Measurements from ENCODE around the gene FAM81A.

The FAM81A gene

DNA sequence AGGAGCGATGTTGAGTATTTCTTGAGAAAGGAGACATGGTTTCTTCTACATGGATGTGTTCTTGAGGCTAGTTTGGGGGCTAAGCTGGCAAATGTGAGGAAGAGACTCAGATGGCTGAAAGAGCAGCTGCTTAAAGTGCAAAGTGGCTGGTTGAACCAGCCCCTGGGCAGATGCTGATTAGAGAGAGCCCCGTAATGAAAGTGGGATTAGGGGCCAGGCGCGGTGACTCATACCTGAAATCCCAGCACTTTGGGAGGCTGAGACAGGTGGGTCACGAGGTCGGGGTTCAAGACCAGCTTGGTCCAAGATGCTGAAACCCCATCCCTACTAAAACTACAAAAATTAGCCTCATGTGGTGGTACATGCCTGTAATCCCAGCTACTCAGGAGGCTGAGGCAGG is 98.6 kb downstream of the FAM81A start:
- Mint-ChIP-seq H3K4me3 (no peak overlapping the region), H3K27ac (no peak overlapping the region), H3K27me3 (peaks cover 4% of the 10 kb centered on the region), H3K36me3 (ENCODE audit: low read depth) (no peaks in the 10 kb centered on the region), H3K9me3 (no peaks in the 10 kb centered on the region), H3K4me1 (ENCODE audit: low read depth) (peaks cover 6% of the 10 kb centered on the region)

DNA sequence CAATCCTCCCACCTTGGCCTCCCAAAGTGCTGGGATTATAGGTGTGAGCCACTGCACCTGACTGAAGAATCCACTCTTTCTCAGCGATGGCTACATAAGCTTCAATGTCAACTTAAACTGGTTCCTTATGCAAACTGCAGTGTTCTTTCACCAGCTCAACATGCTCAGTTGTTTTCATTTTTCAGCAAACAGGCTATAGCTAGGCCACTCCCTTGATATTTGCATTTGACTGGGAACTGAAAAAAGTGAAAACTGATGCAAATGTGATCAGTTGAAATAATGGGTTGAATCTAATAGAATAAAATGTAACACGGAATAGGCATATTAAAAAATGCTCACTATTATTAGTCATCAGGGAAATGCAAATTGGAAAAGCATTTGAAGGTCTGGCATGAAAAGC is 99.4 kb downstream of the FAM81A start:
- Mint-ChIP-seq H3K36me3 (ENCODE audit: low read depth) (no peaks in the 10 kb centered on the region), H3K27me3 (peaks cover 4% of the 10 kb centered on the region), H3K9me3 (no peaks in the 10 kb centered on the region), H3K4me3 (no peak overlapping the region), H3K4me1 (ENCODE audit: low read depth) (peaks cover 6% of the 10 kb centered on the region), H3K27ac (no peak overlapping the region)

DNA sequence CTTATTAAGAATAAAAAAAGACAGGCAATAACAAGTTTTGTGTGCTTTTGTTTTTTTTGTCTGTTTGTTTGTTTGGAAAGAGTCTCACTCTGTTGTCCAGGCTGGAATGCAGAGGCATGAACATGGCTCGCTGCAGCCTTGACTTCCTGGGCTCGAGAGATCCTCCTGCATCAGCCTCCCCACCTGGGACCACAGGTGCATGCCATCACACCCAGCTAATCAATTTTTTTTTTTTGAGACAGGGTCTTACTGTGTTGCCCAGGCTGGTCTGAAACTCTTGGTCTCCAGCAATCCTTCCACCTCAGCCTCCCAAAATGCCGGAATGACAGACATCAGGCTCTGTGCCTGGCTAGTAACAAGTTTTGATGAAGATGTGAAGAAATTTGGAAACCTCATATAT is 100.5 kb downstream of the FAM81A start:
- Mint-ChIP-seq H3K4me3 (no peak overlapping the region), H3K36me3 (ENCODE audit: low read depth) (no peaks in the 10 kb centered on the region), H3K4me1 (ENCODE audit: low read depth) (peaks cover 2% of the 10 kb centered on the region), H3K27me3 (peaks cover 4% of the 10 kb centered on the region), H3K9me3 (no peaks in the 10 kb centered on the region), H3K27ac (no peak overlapping the region)

DNA sequence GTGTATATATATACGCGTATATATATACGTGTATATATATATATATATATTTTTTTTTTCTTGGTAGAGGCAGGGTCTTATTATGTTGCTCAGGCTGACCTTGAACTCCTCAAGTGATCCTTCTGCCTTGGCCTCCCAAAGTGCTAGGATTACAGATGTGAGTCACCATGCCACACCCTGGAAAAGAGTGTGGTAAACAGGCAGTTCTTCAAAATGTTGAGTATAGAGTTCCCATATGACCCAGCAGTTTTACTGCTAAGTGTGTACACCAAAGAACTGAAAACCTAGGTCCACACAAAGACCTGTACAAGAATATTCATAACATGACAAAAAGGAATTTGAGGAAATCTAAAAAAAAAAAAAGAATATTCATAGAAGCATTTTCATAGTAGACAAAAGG is 101.8 kb downstream of the FAM81A start:
- Mint-ChIP-seq H3K36me3 (ENCODE audit: low read depth) (no peaks in the 10 kb centered on the region), H3K27me3 (peaks cover 4% of the 10 kb centered on the region), H3K4me1 (ENCODE audit: low read depth) (peaks cover 8% of the 10 kb centered on the region), H3K4me3 (no peak overlapping the region), H3K27ac (no peak overlapping the region), H3K9me3 (no peaks in the 10 kb centered on the region)

DNA sequence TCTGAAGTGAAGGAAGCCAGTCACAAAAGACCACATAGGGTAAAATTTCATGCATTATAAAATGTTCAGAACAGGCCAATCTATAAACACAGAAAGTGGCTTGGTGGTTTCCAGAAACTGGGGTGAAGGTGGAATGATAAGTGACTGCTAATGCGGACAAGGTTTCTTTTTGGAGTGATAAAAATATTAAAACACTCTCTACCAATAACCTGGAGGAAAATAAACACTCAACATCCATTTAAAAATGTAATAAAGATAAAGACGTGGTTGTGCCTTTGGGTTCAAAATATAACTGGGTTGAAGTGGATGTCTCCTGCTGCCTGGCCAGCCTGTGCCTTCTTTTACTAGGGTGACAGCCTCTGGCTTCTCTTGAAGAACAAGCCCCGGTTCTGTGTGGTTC is 102.7 kb downstream of the FAM81A start:
- H3K4me3 Mint-ChIP-seq: no peak overlapping the region
- no peaks in the 10 kb centered on the region for H3K9me3 Mint-ChIP-seq
- peaks cover 8% of the 10 kb centered on the region for H3K4me1 Mint-ChIP-seq (ENCODE audit: low read depth)
- no peak overlapping the region for H3K27ac Mint-ChIP-seq
- no peaks in the 10 kb centered on the region for H3K36me3 Mint-ChIP-seq (ENCODE audit: low read depth)
- no peaks in the 10 kb centered on the region for H3K27me3 Mint-ChIP-seq

DNA sequence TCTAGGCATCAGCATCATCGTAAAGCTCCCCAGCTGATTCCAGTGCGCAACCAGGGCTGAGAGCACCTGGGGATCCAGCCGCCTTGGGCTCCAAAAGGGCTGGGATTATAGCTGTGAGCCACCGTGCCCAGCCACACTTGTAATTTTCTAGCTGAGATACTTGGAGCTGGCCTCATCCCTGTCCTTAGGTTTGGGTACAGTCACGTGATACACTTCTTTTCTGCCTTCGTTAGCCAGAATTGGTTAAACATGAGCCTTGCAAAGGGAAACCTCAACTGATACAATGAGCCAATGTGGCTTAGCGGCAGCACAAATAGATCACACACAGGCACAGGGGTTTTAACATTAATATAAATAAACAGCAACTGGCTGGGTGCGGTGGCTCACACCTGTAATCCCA is 103.8 kb downstream of the FAM81A start:
- H3K27ac Mint-ChIP-seq: no peak overlapping the region
- peaks cover 8% of the 10 kb centered on the region for H3K4me1 Mint-ChIP-seq (ENCODE audit: low read depth)
- no peaks in the 10 kb centered on the region for H3K27me3 Mint-ChIP-seq
- H3K4me3 Mint-ChIP-seq: no peak overlapping the region
- H3K9me3 Mint-ChIP-seq: no peaks in the 10 kb centered on the region
- H3K36me3 Mint-ChIP-seq (ENCODE audit: low read depth): no peaks in the 10 kb centered on the region

DNA sequence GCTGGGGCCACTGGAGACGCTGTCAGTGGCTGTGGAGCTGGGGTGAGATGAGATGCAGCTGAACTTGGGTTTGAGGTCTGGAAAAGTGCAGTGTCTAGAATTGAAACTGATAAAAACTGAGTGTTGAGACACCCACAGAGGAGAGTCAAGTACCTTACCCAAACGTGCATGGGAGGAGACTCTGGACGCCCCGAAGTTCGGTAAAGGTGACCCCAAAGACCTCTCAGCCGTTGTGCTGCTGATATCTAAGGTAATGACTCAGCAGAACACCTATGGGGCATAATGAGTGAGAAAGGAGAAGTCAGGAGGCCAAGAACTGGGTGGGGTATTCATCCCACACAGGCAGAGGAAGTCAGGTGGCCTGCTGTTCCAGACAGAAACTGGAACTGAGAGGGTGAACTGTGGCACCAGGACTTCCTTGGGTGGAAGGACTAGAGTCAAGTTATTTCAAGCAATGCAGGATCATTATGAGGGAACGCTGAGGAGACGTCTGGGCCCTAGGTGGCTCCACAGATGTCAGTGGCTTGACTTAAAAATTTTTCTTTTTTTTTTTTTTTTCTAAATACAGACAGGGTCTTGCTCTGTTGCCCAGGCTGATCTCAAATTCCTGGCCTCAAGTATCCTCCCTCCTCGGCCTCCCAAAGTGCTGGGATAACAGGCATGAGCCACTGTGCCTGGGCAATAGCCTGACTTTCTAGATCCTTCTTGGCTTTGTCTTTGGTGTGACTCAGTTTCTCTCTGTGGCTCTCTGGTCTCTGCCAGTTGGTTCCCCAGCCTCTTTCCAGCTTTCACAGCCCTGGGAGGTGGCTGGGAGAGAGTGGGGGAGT is 105.9 kb downstream of the FAM81A start:
- H3K4me1 Mint-ChIP-seq (ENCODE audit: low read depth): peaks cover 8% of the 10 kb centered on the region
- no peaks in the 10 kb centered on the region for H3K36me3 Mint-ChIP-seq (ENCODE audit: low read depth)
- peak overlapping the region; percentile 11 for H3K4me3 Mint-ChIP-seq
- peak overlapping the region; percentile 49 for H3K27ac Mint-ChIP-seq
- H3K27me3 Mint-ChIP-seq: peaks cover 4% of the 10 kb centered on the region
- no peaks in the 10 kb centered on the region for H3K9me3 Mint-ChIP-seq

DNA sequence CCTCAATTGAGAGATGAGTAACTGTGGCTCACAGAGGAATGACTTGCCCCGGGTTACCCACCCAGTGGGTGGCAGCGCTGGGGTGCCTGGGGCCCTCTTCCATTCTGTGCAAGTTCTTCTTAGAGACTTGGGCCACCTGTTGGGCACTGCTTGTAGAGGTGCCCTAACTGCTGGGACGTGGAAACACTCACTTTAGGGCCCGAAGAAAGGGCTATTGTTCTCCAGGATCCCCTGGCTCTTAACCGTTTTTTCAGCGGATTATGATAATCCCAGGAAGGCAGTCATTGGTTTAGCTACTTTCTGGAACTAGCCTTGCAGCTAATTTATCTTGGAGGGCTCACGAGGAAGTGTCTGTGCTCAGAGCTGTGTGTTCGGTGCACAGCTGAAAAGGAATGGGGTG is 107.6 kb downstream of the FAM81A start:
- H3K27ac Mint-ChIP-seq: no peak overlapping the region
- peaks cover 8% of the 10 kb centered on the region for H3K4me1 Mint-ChIP-seq (ENCODE audit: low read depth)
- peaks cover 4% of the 10 kb centered on the region for H3K27me3 Mint-ChIP-seq
- no peaks in the 10 kb centered on the region for H3K9me3 Mint-ChIP-seq
- H3K36me3 Mint-ChIP-seq (ENCODE audit: low read depth): no peaks in the 10 kb centered on the region
- H3K4me3 Mint-ChIP-seq: no peak overlapping the region

DNA sequence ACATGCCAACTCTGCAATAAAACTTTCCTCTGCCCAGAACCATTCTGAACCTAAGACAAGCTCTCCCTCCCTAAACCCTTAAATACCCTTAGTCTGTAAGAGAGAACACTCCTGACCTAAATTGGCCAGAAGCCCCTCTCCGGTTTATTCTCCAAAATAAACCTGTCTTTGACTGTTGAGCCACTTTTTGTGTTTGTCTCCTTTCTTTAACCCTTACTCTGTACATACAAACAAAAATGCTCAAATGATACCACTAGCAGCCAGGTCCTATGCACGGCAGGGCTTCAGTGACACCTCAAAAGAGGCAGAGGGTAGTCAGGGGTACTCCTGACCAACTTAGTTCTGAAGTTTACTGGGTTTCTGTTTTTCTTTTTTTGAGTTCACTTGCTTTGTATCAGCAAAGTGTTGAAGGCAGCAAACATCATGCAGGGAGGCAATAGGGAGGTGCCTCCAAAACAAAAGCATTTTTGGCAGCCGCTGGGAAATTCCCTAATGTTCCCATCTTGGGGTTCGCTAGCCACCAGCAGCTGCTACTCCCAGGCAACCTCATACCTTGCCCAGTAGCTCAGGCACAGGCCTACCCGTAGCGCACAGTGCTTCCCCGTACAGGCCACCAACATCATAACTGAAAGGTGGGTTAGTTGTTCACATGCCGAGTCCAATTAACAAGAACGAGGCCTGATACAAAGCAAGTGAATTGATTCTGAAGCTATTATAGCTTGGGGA is 110.7 kb downstream of the FAM81A start:
- peaks cover 4% of the 10 kb centered on the region for H3K27me3 Mint-ChIP-seq
- H3K4me1 Mint-ChIP-seq (ENCODE audit: low read depth): peaks cover 4% of the 10 kb centered on the region
- no peak overlapping the region for H3K27ac Mint-ChIP-seq
- H3K9me3 Mint-ChIP-seq: no peaks in the 10 kb centered on the region
- no peak overlapping the region for H3K4me3 Mint-ChIP-seq
- no peaks in the 10 kb centered on the region for H3K36me3 Mint-ChIP-seq (ENCODE audit: low read depth)

DNA sequence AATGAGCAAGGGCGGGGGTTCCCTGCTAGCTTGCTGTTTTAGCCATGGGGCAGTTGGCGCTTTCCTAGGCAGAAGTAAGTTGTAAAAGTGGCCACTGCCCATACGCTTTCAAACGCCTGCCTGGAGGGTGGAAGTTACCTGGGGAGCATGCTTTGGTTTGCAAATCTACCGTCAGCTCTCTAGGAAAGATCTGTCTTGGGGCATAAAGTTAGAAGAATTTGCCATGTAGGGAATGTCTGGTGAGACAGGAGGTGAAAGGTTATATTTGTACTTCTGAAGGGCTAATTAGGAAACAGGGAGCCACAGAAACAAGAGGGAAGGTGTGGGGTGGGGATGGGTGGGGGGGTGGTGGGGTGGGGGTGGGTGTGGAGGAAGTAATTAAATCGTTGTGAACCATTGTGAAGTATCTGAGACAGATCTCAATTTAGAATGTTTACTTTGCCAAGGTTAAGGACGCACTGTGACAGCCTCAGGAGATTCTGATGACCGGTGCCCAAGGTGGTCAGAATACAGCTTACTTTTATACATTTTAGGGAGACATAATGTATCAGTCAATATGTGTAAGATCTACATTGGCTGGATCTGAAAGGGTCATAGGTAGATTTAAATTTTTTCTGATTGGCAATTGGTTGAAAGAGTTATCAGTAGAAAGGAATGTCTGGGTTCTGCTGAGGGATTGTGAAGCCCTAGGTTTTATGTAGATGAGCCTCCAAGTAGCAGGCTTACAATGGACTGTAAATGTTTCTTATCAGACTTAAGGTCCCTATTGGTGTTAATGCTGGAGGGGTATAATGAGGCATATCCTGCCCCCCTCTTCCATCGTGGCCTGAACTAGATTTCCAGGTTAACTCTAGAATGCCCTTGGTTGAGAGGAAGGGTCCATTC is 111.6 kb downstream of the FAM81A start:
- H3K4me1 Mint-ChIP-seq (ENCODE audit: low read depth): no peaks in the 10 kb centered on the region
- H3K27ac Mint-ChIP-seq: no peak overlapping the region
- no peaks in the 10 kb centered on the region for H3K9me3 Mint-ChIP-seq
- no peak overlapping the region for H3K4me3 Mint-ChIP-seq
- no peaks in the 10 kb centered on the region for H3K36me3 Mint-ChIP-seq (ENCODE audit: low read depth)
- H3K27me3 Mint-ChIP-seq: peaks cover 4% of the 10 kb centered on the region

DNA sequence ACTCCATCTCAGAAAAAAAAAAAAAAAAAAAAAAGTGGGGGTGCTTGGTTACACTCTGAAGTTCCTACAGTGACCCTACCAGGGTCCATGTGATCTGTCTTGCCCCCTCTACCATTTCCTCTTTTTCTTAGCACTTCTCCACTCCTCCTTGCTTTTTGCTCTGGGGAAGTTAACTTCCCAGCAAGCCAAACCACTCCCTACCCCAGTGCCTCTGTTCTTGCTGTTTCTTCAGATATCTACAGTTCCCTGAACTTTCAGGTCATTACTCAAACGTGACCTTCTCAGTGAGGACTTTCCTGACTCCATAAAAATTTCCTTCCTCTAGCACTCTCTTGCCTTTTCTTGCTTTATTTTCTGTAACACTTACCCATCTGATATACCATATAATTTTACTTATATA is 112.5 kb downstream of the FAM81A start:
- H3K9me3 Mint-ChIP-seq: no peaks in the 10 kb centered on the region
- peaks cover 4% of the 10 kb centered on the region for H3K27me3 Mint-ChIP-seq
- H3K27ac Mint-ChIP-seq: no peak overlapping the region
- no peaks in the 10 kb centered on the region for H3K4me1 Mint-ChIP-seq (ENCODE audit: low read depth)
- H3K36me3 Mint-ChIP-seq (ENCODE audit: low read depth): no peaks in the 10 kb centered on the region
- no peak overlapping the region for H3K4me3 Mint-ChIP-seq

DNA sequence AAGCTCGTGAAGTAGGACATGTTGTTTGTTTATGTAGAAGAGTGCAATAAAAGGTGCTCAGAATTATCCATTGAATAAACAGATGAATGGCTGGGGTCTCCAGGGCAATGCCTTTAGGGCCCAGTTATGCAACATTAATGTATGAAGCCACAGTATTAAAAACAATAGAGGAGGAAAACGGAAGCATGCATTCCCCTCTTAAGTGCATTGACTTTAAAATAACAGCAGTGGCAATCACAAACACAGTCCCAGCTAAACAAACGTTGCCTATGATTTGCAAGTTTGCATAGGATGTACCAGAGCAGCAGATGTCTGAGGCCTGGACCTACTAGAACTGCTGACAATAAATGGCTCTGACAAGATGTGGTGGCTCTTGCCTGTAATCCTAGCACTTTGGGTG is 113.0 kb downstream of the FAM81A start:
- H3K27ac Mint-ChIP-seq: no peak overlapping the region
- no peaks in the 10 kb centered on the region for H3K36me3 Mint-ChIP-seq (ENCODE audit: low read depth)
- no peaks in the 10 kb centered on the region for H3K9me3 Mint-ChIP-seq
- peaks cover 4% of the 10 kb centered on the region for H3K27me3 Mint-ChIP-seq
- no peak overlapping the region for H3K4me3 Mint-ChIP-seq
- H3K4me1 Mint-ChIP-seq (ENCODE audit: low read depth): no peaks in the 10 kb centered on the region

DNA sequence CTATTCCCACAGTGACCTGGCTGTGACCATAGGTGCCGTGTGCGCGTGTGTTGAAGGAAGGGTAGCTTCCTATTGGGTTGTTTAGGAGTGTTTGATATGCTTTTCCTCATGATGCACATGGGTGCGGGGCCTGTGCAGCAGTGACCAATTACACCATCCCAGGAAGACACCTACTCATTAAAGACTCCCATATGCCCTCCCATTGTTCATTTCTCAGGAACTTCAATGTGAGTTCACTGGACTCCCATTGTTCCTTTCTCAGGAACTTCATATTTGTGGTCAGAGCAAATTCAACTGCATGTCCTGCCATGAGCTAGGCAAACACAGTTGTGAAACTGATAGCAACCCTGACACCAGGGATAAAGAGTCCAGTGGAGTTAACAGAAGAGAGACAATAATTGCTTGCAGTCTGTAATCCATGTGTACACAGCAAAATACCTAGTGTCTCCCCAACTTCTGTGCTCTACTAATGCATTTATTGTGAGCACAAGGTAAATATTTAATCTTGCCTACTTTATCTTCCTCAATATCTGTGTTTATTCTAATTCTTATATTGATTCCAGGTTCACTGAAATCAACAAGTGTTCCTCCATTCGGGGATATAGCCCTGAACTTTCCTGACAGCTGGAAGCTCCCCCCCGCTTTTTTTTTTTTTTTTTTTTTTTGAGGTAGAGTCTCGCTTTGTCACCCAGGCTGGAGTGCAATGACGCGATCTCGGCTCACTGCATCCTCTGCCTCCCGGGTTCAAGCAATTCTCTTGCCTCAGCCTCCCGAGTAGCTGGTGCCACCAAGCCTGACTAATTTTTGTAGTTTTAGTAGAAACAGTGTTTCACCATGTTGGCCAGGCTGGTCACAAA is 116.1 kb downstream of the FAM81A start:
- Mint-ChIP-seq H3K36me3 (ENCODE audit: low read depth) (no peaks in the 10 kb centered on the region), H3K9me3 (no peaks in the 10 kb centered on the region), H3K4me3 (no peak overlapping the region), H3K27ac (no peak overlapping the region), H3K4me1 (ENCODE audit: low read depth) (no peaks in the 10 kb centered on the region), H3K27me3 (no peaks in the 10 kb centered on the region)

DNA sequence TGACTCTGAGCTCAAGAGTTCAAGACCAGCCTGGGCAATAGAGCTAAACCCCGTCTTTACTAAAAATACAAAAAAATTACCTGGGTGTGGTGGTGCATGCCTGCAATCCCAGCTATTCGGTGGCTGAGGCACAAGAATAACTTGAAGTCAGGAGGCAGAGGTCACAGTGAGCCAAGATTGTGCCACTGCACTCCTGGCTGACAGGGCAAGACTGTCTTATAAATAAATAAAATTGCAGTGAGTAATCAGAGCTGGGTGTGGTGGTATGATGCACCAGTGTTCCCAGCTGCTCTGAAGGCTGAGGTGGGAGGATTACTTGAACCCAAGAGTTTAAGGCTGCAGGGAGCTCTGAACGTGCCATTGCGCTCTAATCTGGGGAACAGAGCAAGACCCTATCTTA is 117.7 kb downstream of the FAM81A start:
- H3K27ac Mint-ChIP-seq: no peak overlapping the region
- H3K4me1 Mint-ChIP-seq (ENCODE audit: low read depth): no peaks in the 10 kb centered on the region
- no peaks in the 10 kb centered on the region for H3K27me3 Mint-ChIP-seq
- no peaks in the 10 kb centered on the region for H3K9me3 Mint-ChIP-seq
- H3K4me3 Mint-ChIP-seq: no peak overlapping the region
- H3K36me3 Mint-ChIP-seq (ENCODE audit: low read depth): no peaks in the 10 kb centered on the region

All from stimulated activated naive CD8-positive, alpha-beta T cell treated with anti-CD3 and anti-CD28 coated beads, Interleukin-15, Interleukin-2, amounts not matched to agents 100 ng/mL and 50 ng/mL, for 24 hours (primary cell).